NCI-H82 treated with DMSO at 0.1 percent for 48 hours (cell line): ENCODE results near the gene SRSF12.
"Not testable (repeated sequence)": the region's sequence is repeated elsewhere in the genome, so short reads cannot be mapped to it uniquely, and the experiment has no call there.

ENCODE experiments used
- DNase-seq: peaks from one replicate; lab custom pipeline; 2025; ENCODE audit not compliant: unreplicated experiment; lab: John Stamatoyannopoulos, UW

SRSF12 gene

DNA sequence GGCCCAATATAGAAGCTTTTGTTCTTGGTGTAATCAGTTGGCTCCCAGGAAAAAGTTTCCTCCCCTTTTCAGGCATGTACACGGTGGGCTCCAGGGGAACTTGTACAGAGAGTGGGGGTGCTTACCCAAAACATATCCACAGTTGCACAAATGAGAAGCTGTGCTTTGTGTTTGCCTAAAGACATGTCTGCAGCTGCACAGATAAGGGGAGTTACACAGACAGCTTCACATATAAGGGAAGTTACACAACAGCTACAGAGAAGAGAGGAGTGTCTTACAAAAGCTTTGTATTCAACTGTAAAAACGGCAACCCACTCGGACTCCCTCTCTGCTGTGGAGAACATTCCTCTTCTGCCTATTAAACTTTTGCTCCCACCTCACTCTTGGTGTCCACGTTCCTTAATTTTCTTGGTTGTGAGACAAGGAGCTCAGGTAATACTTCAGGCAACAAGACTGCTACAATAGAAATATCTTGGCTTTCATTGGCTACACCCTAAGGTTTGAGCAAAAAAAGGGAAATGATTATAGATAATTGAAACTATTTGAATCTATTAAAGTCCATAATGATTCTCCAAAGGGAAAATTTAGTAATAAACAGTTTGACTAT is 44.8 kb downstream of the SRSF12 start:
- DNase-seq, result no peak

- DNase-seq, result no peak
These were observed 46.8 kb downstream of the SRSF12 start for GRCh38 chr6:89071036-89071435.

DNA sequence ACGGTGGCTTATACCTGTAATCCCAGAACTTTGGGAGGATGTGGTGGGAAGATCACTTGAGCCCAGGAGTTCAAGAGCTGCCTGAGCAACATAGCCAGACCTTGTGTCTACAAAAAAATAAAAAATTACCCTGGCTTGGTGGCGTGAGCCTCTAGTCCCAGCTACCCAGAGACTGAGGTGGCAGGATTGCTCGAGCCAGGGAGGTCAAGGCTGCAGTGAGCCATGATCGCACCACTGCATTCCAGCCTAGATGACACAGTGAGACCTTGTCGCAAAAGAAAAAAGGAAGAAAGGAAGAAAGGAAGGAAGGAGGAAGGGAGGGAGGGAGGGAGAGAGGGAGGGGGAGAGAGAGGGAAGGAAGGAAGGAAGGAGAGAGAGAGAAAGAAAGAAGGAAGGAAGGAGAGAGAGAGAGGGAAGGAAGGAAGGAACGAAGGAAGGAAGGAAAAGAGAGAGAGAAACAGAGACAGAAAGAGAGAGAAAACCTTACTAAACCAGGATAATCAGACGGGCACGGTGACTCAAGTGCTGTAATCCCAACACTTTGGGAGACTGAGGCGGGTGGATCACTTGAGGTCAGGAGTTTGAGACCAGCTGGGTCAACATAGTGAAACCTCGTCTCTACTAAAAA is 48.2 kb downstream of the SRSF12 start:
- DNase-seq, result no peak

- DNase-seq, result no peak
These were observed 49.2 kb downstream of the SRSF12 start for GRCh38 chr6:89068695-89069094.

- DNase-seq, result no peak
These were observed 50.1 kb downstream of the SRSF12 start for GRCh38 chr6:89067796-89068195.

DNA sequence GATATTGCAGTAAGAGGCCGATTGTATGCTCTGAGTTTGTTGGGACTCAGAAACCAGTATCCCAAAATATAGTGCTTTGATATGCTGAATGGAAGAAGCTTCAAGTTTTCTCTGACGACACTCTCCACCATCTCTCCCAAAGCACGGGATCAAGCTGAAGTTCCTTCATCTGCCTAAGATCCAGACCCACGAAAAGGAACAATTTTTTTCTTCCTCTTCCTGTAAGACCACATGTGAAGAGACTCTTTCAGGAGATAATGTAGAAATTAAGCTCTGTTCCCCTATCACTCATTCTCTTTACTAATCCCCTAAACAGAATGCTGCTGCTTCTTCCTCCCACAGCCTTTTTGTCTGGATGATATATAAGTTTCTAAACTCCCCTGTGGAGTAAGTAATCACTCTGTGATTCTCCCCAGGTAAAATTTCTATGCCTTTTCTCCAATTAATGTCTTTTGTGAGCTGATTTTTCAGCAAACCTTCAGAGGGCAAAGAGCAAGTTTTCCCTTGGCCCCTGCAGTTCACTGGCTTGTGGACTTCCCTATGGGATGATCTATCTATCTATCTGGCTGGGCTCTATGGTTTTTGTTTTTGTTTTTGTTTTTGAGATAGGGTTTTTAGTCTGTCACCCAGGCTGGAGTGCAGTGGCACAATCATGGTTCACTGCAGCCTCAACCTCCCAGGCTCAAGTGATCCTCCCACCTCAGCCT is 50.8 kb downstream of the SRSF12 start:
- no peak for DNase-seq

DNA sequence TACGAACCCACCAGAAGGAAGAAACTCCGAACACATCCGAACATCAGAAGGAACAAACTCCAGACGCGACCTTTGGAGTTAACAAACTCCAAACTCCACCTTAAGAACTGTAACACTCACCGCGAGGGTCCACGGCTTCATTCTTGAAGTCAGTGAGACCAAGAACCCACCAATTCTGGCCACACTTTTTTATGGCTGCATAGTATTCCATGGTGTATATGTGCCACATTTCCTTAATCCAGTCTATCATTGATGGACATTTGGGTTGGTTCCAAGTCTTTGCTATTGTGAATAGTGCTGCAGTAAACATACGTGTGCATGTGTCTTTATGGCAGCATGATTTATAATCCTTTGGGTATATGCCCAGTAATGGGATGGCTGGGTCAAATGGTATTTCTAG is 51.8 kb downstream of the SRSF12 start:
- not testable (repeated sequence) for DNase-seq

DNA sequence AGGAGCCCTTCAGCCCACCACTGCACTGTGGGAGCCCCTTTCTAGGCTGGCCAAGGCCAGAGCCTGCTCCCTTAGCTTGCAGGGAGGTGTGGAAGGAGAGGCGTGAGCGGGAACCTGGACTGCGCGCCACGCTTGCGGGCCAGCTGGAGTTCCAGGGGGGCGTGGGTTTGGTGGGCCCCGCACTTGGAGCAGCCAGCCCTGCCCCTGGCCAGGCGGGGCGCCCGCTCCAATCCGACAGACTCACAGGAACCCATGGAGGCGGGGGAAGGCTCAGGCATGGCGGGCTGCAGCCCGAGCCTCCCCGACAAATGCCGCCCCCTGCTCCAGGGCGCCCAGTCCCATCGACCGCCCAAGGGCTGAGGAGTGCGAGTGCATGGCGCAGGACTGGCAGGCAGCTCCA is 52.9 kb downstream of the SRSF12 start:
- DNase-seq, result not testable (repeated sequence)

GRCh38 chr6:89063881-89064280 is 54.0 kb downstream of the SRSF12 start:
- DNase-seq, result no peak

DNA sequence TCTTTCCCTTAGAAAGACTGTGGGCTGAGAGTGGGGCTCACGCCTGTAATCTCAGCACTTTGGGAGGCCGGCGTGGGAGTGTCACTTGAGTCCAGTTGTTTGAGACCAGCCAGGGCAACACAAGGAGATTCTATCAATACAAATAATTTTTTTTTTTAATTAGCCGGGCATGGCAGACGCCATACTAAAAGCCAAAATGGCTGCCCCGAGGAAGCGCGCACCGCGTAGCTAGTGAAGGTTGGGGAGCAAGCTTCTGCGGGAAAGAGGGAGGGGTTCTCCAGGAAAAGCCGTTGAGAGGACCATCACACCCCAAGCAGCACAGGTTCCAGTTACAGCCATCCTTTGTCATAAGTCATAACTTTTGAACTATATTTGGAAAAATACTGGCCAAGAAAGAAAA is 58.6 kb downstream of the SRSF12 start:
- no peak for DNase-seq

GRCh38 chr6:89058627-89059026 is 59.2 kb downstream of the SRSF12 start:
- no peak for DNase-seq

- DNase-seq, result no peak
These were observed 60.1 kb downstream of the SRSF12 start for GRCh38 chr6:89057759-89058158.

GRCh38 chr6:89054208-89054607 is 63.7 kb downstream of the SRSF12 start:
- no peak for DNase-seq

DNA sequence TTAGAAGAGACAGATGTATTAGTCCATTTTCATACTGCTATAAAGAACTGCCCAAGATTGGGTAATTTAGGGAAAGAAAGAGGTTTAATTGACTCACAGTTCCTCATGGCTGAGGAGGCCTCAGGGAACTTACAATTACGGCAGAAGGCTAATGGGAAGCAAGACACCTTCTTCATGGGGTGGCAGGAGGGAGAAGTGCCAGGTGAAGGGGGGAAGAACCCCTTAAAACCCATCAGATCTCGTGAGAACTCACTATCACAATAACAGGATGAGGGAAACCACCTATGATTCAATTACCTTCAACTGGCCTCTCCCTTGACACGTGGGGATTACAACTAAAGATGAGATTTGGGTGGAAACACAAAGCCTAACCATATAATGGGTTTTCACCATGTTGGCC is 66.2 kb downstream of the SRSF12 start:
- DNase-seq, result no peak

DNA sequence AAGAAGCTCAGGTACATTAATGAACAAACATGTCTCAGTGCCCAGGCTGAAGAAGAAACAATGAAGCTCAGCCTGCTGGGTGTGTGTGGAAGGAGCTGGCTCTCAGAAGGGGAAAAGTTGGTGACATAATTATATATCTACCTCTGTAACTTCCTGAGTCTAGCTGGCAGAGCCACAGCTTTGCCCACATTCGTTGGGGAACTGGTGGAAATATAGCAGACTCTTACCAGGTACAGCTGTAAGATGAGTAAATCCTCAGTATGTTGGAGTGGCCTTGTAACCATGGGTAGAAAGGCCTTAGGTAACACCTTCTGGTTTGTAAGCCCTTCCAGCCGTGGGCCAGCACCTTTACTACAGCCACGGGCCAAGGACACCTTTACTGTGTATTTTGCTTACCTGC is 67.2 kb downstream of the SRSF12 start:
- no peak for DNase-seq

DNA sequence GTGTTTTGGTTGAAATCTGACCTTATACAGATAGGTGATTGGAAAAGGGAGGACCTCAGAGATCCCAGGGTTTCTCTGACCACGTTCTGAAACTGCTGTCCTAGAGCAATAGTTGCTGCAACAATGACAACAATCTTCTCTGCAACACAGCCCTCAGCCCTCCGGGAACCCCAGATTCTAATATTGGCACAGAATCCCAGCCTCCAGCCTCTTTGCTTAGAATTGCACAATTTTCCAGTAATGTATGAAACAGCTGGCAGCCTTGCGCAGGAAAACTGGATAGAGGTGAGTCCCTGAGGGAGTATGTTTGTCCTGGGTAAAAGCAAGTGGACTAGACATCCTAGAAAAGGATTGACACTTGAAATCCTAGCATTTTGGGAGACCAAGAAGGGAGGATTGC is 67.7 kb downstream of the SRSF12 start:
- no peak for DNase-seq

DNA sequence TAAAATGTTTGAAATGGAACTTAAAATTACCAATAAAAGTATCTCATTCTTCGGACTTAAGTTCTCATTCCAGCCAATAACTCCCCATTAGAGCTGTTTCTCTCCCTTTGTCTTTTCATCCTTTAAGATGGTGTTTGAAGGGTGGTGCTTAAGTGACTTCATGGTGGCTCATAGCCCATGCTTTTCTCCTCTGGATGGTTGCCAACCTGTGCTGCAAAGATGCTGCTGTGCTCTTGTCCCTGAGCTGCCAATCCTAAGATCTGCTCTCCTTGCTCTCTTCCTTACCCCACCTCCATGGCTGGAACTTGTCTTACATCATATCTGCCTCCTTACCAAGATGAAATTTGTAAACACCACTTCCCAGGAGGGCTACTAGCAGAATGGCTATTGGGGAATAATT is 68.9 kb downstream of the SRSF12 start:
- DNase-seq, result no peak

DNA sequence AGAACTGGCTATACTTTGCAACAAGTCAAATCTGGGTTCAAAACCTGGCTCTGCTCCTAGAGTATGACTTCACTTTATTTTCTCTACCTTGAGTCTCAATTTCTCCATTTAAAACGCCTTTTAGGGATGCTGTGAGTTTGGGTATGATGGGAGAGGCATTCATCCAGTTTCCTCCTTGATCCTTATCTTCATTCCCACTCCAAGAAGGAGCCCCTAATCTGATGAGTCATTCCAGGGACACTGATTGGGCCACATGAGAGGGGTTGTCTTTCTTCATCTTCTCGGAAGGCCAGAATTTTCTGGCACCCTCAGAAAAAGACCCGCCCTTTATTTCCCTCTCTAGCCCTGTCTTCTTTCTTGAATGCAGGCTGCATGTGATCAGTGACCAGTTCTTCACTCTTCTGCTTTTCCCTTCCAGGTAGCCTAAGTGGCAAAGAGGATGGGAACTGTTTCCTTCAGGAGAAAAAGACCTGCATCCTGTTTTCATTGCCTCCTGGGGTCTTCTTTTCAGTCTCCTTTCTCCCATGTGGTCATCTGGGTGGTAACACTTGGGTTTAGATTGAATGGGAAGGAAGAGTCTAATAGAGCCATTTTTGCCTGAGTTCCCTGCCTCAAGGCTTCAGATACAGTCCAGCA is 69.5 kb downstream of the SRSF12 start:
- no peak for DNase-seq

DNA sequence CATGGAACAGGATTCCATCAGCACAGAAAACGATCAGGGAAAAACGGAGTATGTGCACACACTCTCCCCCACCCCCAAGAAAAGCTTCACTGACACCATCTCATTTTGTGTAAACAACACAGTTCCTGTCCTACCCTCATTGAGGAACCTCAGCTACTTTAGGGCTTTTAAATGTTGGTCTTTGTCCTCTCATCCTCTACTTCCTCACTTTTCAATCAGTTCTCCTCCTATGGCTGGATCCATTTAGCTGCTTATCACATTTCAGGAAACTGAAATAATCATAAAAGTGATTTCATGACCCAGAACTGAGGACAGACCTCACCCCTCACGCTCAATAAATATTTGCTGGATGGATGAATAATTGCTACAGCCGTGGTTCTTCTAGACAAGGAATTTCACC is 70.4 kb downstream of the SRSF12 start:
- DNase-seq, result no peak
